HG02970 (cell line): ENCODE measurements around the gene ACTN1.
"Not testable (repeated sequence)": the region's sequence is repeated elsewhere in the genome, so short reads cannot be mapped to it uniquely, and the experiment has no call there.

Experiments
- ATAC-seq: cut with Tn5 transposase; IDR thresholded peaks from one replicate; pipeline ENCODE4 v1.9.1; 2021; ENCODE audit warnings: mild to moderate bottlenecking, moderate library complexity, moderate number of reproducible peaks; ENCODE audit not compliant: unreplicated experiment, low FRiP score

The ACTN1 gene

DNA sequence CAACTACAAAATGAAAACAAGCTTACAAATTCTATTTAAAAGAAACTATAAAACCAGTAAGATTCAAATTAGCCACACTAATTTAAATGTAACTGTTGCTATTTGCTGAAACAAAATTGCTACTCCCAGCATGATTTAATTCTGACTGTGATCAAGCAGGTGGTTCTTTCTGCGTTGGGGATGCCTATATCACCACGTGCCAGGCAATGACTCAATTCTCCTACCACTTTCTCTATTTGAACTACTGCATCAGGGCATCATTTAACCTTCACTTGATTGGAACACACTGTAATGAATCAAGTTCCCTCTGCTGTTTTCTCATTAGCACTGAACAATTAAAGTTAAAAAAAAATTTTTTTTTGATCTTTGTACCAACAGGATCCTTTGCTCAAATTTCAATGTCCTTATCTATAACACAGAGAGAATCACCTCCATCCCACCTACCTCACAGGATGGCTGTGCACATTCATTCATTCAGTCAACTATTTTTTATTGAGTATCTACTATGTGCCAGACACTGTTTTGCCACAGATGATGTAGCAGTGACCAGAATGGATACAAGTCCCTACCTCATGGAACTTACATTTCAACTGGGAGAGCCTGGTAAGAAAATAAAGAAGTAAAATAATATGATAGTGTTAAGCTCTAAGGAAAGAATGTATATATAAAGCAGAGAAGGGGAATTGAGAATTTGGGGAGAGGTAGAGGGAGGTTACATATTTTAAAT, 8.0 kb upstream of the ACTN1 start:
- ATAC-seq = no peak

DNA sequence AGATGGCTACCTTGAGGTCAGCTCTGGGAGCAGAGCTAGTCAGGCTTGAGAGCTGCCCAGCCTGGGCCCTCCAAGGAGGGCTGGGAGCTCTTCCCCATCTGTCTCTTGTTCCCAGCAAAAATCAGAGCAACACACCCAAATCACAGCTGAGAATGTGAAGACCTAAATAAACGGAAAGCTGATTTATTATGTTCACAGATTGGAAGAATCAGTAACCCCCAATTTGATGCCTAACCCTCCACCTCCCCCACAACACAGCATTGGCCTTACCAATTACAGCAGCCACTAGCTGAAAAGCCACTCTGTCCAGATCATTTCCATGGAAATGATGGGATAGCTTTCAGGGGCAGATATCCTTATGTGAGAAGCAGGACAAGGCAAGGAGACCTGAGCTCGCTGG, 7.1 kb upstream of the ACTN1 start:
- no peak for ATAC-seq

DNA sequence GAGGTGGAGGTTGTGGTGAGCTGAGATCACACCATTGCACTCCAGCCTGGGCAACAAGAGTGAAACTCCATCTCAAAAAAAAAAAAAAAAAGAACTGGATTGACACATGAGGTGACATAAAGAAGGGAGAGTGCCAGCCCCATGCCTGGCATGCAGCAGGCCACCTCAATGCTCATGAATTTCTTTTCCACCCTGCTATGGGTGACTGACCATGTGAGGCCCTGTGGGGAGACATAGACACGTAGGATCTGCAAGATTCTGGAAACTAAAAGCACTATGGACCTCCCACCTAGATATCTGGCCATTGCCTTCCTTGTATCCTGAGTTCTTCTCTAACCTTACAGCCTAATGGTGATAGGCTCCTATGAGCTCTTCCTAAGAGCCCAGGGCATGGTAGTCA, 5.6 kb upstream of the ACTN1 start:
- ATAC-seq = no peak

DNA sequence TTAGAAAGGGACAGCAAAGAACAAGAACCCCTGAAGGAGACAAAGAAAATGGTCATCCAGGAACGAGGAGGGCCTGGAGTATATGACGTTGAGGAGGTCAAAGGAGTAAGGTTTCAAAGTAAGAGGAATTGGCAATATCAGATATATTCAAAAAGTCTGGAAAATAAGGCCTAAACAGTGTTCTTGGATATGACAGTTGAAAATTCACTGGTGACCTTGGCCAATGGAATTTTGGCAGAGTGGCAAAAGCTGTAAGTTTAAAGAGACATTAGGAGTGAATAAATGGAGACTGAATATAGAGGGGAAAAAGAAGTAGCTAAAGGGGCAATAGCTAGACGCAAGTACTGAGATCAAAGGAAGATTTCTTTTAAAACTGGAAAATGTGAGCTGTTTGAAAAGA, 4.1 kb upstream of the ACTN1 start:
- ATAC-seq = no peak

DNA sequence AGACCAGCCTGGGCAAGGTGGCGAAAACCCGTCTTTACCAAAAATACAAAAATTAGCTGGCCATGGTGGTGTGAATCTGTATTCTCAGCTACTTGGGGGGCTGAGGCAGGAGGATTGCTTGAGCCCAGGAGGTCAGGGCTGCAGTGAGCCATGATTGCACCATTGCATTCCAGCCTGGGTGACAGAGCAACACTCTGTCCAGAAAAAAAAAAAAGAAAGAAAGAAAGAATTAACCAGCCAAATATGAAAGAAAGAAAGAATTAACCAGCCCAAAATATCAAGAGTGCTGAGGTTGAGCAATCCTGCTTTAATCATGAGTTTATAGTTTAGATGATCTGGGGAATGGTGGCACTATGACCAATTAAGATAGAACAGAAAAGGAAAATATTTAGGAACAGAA, 3.5 kb upstream of the ACTN1 start:
- ATAC-seq = no peak

DNA sequence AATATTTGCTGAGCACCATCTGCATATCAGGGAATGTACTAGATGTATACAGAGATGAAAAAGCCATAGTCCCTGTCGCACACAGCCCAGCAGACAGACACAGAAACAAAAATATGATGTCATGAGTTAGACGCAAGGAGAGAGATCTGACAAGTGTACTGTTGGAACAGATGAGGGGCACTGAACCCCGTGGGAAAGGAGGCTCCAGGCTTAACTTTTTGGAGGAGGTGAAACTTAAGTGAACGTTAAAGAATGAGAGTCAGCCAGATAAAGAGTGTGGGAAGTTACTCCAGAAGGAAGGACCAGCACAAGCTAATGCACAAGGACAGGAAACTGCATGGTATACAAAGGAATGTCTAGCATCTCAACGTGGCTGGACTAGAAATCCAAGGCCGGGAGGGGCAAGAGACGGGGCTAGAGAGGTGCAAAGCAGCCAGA, 2.5 kb upstream of the ACTN1 start:
- ATAC-seq = no peak

DNA sequence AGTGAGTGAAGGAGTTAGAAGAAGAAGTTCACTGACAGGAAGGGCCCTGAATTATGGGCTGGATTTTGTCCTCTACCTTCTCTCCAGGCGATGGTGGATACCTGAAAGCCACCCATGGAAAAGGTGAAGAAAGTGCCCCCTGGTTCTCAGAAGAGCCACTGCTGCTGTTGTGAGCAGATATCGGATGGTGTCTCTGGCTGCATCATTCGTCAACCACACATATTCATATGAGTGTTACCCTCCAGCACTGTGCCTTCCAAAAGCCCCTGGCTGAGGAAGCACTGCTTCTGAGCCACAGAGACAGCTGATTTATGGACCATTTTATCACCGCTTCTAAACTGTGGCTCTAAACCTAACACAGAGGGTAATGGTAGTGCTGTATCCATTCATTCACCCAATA, 2.0 kb upstream of the ACTN1 start:
- ATAC-seq = no peak

DNA sequence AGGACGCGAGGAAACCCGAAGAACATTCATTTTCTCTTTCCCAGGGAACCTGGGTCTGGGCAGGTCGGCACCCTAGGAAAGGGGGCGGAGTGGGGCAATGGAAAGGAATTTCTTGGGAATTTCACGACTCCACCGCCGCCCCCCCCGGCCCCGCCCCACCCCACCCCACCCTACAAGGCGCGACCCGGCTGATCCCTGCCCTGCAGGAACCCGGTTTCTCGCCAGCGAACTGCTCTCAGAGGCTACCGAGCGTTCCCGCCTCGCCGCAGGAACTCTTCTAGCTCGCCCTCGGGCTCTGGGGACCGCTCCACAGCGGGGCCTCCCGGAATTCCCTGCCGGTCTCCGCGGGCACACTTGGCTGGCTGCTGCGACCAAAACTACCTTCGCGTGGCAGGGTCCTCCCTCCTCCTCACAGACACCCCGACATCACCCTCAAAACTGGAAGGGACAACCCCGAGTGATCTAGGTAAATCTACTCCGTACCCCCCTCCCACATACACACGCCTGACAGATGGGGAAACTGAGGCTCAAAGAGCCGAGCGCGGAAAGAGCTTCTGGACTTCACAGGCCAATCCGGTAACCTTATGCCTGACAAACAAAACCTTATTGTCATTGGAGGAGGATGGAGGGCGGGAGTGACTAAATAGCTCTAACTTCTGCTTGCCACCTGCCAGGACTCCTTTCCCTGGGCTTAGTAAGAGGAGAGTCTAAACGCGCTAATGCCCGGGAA, 785 bp upstream of the ACTN1 start:
- no peak for ATAC-seq

DNA sequence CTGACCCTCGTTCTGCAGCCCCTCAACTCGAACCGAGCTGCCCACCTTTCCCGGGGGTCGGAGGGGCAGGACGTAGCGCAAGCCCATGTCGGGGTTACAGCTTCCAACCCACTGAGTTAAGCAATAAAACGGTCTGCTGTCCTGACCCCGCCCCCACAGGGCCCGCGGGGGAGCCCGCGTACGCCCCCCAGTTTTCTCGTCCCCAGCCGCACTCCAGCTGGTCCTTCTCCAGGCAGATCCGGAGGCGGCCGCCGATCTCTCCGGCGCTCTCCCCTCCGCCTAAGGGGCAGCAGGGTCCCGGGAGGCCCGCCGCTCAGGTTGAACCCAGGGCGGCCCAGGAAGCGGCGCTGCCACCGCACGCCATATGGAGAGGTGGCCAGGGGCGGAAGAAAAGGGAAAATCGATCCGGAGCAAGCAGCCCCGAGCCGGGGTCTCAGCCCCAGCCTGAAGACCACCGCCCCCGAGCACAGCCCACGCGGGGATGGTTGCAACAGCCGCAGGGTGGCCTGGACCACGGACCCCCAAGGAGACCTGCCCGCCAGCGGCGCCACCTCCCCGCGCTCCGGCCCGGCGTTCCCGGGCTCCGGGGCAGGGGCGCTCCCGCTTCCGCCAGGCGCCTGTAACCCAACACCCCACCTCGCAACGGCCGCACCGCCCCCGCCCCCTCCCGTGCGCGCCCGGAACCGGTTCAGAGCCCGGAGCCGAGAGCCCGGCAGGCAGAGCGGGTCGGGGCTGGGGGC, 760 bp downstream of the ACTN1 start:
- no peak for ATAC-seq

DNA sequence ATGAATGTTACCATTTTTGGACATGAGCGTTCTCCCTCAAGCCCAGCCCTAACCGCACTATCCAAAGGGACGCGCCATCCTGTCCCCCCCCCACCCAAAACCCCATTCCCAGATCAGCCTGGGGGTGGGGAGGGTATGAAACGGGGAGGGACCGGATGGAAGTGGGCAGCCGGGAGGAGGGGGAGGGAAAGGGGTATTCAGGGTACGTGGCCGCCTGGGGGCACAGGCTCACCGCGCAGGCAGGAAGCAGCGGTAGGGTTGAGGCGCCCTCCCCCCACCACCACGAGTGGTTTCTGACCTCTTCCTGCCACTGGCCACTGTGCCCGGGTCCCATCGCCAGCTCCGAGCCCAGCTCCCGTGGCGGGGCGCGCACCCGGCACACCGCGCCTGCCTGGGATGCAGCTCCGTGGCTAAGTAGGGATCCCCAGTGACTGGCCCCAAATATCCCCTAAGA, 1.4 kb downstream of the ACTN1 start:
- no peak for ATAC-seq

DNA sequence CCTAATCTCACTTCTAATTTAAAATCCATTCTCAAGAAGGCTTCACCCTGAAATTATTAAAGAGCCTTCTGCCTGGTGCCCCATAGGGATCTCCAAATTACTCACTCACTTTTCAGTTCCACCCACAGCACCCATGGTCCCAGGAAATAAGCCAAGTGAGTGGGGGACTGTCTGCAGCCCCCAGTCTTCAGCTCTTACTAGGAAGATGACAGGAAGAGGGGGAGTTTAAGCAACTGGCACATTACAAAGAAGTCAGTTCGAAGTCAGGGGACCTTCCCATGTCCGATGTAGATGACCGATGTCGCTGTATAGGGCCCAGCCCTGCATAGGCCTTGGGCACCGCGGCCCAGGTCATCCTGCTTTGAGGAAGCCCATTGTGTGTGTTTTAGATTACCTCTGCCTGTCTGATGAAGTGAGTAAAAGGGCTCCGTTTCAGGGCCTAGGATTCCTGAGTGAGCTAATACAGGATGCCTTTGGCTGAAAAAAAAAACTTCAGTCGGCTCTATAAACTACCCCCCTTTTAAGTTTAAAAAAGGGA, 1.9 kb downstream of the ACTN1 start:
- no peak for ATAC-seq

DNA sequence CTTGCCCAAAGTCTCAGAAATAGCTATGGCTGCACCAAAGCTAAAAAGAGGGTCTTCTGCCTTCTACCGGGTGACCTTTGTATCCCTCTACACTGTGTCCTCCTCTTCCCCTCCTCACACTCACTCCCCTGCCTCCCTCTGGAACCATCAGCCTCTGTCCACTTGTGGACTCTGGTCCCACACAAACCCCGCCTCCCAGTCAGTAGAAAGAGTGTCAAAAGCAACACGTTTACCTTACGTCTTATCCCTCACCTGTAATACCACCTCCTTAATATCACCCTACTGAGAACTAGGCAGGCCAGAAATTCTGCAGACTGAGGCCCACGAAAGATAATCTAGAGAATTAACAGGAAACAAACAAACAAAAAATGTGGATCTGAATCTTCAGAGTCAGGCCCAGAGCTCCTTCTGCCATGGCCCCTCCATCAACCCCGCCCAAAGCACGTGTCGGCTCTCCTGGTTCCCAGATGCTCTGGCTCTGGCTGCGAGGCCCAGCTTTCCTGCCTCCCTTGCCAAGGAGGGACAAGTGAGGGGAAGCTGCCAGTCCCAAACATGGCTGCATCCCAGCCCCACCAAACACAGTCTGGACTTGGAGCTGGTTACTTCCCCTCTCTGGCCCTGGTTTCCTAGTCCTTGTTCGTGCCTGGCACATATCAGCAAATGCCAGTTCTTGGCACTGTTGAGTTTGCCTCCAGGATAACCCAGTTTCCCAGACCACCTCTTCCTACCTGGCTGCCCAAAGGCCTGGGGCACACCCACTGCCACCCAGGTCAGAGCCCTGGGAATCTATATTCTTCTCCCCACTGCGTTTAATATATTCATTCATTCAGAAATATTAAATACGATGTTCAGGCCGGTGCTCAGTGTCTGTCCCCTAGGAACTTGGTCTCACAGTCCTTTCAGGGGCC, 2.7 kb downstream of the ACTN1 start:
- ATAC-seq = no peak

DNA sequence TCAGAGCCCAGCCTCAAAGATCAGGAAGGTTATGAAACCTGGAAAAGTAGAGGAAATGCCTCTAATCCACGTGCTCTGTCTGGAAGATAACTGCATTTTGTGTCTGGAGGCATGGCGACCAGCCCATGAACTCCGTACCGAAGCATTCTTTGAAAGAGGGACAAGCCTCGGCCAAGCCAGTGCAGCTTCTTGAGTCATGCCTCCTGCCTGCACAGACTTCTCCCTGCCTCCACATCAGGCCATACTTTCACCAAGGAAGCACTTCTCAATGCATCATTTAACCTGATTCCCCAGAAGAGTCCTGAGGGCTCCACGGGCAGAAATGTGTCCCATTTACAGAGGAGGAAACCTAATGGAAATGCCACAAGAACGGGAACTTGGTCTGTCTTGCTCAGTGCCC, 3.4 kb downstream of the ACTN1 start:
- no peak for ATAC-seq

DNA sequence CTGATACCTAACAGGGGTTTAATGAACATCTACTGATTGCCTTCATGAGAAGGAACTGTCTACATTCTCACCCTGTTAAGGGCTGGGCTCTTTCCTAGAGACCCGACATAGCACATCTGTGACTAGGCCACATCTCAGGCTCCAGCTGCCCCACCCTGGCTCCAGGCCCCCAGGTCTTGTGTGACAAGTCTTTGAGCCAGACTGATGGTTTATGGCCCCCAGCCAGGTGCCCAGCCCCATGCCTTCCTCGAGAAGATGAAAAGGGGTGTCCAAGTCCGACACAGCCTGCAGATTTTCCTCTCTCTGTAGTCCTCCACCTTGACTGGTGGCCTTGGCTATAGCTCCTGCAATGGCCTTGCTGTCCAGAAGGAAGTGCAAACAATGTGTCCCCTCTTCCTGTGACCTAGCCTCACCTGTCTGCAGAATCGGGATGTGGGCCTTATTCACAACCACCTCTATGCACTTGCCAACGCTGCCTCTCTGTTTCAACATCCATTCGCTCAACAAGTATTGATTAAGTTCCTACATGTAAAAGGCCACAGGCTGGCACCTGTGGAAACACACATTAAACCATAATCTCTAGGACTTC, 4.2 kb downstream of the ACTN1 start:
- ATAC-seq = no peak

DNA sequence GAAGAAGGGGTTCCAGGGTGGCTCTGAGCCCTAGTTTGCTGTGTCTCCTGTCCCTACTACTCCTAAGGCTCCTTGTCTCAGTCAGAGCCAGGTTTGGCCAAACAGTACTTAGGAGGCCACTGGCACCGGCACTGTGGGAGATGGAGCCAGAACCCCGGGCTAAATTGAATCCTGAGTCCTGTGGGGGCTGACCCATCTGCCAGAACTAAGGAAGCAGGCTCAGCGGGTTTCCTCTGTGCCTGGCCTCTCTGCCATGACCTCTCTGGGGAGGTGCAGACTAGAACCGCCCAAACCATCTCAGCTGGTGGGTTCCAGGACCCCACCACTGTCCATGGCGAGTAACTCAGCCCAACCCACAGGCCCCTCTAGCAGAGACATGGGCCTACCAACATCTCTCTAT, 5.5 kb downstream of the ACTN1 start:
- ATAC-seq = no peak

DNA sequence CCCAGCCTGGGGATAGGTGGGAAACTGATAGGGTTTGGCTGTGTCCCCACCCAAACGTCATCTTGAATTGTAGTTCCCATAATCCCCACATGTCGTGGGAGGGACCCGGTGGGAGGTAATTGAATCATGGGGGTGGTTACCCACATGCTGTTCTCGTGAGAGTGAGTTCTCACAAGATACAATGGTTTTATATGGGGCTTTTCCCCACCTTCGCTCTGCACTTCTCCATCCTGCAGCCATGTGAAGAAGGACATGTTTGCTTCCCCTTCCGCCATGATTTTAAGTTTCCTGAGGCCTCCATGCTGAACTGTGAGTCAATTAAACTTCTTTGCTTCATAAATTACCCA, 5.9 kb downstream of the ACTN1 start:
- ATAC-seq = not testable (repeated sequence)

DNA sequence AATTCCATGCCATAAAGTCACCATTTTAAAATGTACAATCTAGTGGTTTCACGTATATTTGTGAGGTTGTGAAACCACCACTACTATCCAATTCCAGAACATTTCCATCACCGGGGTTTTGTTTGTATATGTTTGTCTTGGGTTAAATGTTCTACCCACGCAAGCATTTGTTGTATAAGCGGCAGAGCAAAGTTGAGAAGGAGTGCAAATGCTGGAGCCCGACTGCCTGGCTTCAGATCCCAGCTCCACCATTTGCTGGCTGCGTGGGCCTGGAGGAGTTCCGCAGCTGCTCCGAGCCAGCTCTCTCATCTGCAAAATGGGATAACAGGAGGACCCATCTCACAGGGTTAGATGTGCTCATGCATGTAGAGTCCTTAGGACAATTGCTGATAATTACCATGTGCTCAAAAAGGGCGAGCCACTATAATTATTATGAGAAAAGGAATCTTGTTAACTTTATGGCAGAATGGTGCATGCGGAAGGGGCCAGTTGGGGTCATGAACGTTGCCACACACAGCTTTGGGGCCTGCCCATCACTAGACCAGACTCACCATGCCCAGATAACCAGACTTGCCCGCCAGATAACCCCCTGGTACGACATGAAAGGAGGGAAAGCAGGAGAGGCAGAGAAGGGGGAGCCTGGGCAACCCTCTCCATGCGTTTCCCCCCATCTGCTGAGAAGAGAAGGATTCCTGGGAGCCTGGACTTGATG, 6.4 kb downstream of the ACTN1 start:
- no peak for ATAC-seq

DNA sequence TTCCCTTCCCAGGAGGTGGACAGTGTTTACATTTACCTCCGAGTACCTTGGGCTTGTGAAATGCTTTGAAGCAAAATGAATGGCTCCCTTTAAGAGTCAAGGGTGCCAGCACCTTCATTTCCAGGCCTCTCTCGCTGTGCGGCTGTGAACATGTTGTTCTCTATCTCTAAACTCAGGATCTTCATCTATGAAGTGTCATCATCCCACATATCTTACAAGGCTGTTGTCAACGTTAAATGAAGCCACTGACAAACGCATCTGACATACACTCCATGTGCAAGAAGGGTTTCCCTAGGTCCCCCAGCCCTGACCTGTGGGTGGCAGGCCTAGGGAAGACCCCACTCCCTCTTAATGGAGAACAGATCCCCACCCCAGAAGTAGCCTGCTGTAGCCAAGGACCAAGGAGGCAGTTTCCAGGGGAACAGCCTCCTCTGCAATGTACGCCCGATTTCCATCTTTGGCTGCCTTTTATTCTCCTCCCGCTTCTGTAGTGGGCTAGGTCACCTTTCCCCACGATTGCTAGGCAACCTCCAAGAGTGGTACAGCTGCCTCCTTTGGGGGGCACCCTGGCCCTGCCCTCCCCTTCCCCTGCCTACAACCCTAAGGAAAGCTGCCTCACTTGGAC, 7.6 kb downstream of the ACTN1 start:
- ATAC-seq = no peak

DNA sequence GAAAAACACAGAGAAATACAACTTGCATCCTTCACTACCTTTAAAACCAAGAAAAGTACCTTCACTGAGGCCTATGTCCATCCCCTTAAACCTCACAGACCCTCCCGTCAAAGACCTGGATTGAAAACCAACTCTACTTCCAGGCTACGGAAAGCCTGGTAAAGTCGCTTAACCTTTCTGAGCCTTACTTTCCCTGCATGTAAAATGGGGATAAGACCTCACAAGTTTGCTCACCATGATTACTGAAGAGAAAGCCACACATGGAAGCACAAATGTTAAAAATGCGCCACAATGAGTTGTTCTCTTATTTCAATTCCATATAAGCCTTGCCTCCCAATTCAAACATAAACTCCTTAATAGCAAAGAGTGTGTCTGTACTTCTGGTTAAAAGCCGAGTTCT, 8.4 kb downstream of the ACTN1 start:
- no peak for ATAC-seq
